ENCODE results near the gene PPT1.

GRCh38 chr1:40141878-40142535, 45.0 kb upstream of the PPT1 start:
- no peak for TF ChIP-seq ZNF644 (CRISPR knock-in tag; IDR thresholded peaks at IDR 0.05; ENCODE audit: low read depth)
- TF ChIP-seq RBM39 (IDR thresholded peaks at IDR 0.05; ENCODE audit: low read depth, low read length, poor library complexity, severe bottlenecking), result no peak
- no peak for TF ChIP-seq PCBP2 (optimal IDR thresholded peaks at IDR 0.05; ENCODE audit: low read depth, low read length, poor library complexity, severe bottlenecking)
- TF ChIP-seq SMARCC2 (IDR thresholded peaks at IDR 0.05), result no peak
- TF ChIP-seq PTBP1 (IDR thresholded peaks at IDR 0.05; ENCODE audit: low read depth, low read length, poor library complexity, severe bottlenecking), result no peak
- TF ChIP-seq ZBTB43 (CRISPR knock-in tag; conservative IDR thresholded peaks at IDR 0.05), result no peak
- no peak for TF ChIP-seq AKAP8 (CRISPR knock-in tag; IDR thresholded peaks at IDR 0.05)
- TF ChIP-seq ELF1 (CRISPR knock-in tag; IDR thresholded peaks at IDR 0.05), result no peak
- TF ChIP-seq MTA3 (CRISPR knock-in tag; IDR thresholded peaks at IDR 0.05), result no peak
- no peak for TF ChIP-seq POLR2A (IDR thresholded peaks at IDR 0.05; ENCODE audit: insufficient read depth in 1 of 2, low read depth in 2 of 2, low read length in 2 of 2)
- no peak for TF ChIP-seq ZNF530 (CRISPR knock-in tag; IDR thresholded peaks at IDR 0.05; ENCODE audit: low read depth)
- TF ChIP-seq ELF4 (CRISPR knock-in tag; IDR thresholded peaks at IDR 0.05; ENCODE audit: borderline replicate concordance), result no peak
- TF ChIP-seq ZBTB14 (CRISPR knock-in tag; IDR thresholded peaks at IDR 0.05), result no peak
- TF ChIP-seq ZFP36L2 (CRISPR knock-in tag; IDR thresholded peaks at IDR 0.05), result no peak
